Left lobe of liver (tissue), 2 donors: Measurements from ENCODE around the gene FEM1C. TPM values are rescaled to one million over a fixed set of nuclear protein-coding genes. Genes with fewer than 3 reads are reported as not detected.
"Not testable (repeated sequence)": the region's sequence is repeated elsewhere in the genome, so short reads cannot be mapped to it uniquely, and the experiment has no call there.

Source experiments
- ATAC-seq: fragments of 200-7000 bp; cut with Tn5 transposase; one replicate; pipeline ENCODE4 v1.9.1; 2020; ENCODE audit warnings: mild to moderate bottlenecking, moderate library complexity
- DNase-seq: peaks from one replicate; pipeline ENCODE4 v3.0.0-alpha.2; 2020; ENCODE audit warnings: low spot score
- total RNA-seq: library from RNA; stranded (reverse); gene quantifications from one replicate; pipeline ENCODE4 v1.2.1, GENCODE V29; 2021
- donor health status: DM: no; HTN: no; CAD: no; lungs with moderate emphysema.
- donor health status: DM: no; HTN: yes; CAD: no.

The FEM1C gene
- total RNA-seq, 1 donor from 2014 or later: 7.6 TPM

DNA sequence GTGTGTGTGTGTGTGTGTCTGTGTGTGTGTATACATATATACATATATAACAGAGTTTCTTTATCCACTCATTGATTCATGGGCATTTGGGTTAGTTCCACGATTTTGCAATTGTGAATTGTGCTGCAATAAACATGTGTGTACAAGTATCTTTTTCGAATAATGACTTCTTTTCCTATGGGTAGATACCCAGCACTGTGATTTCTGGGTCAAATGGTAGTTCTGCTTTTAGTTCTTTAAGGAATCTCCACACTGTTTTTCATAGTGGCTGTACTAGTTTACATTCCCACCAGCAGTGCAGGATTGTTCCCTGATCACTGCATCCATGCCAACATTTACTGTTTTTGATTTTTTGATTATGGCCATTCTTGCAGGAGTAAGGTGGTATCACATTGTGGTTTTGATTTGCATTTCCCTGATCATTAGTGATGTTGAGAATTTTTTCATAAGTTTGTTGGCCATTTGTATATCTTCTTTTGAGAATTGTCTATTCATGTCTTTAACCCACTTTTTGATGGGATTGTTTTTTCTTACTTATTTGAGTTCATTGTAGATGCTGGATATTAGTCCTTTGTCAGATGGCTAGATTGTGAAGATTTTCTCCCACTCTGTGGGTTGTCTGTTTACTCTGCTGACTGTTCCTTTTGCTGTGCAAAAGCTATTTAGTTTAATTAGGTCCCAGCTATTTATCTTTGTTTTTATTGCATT, 65.3 kb downstream of the FEM1C start:
- ATAC-seq, DNase-seq: not testable (repeated sequence)

DNA sequence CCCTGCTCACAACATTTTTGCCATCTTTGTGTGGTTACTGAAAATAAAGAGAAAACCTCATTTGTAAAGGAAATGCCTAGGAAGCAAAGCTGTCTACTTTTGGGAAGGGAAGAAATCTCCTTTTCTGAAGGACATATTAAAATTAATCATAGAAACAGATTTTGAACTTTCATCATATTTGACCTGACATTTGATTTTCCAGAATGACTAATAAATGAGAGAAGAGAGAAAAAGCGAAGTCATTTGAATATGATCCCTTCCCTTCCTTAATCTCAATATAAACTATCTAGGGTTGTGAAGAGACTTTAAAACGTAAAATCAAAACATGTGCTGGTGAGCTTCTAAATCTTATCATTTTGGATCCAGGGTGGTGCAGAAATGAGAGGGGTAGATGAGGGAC, 66.3 kb downstream of the FEM1C start:
- ATAC-seq (no peak), DNase-seq (no peak)

GRCh38 chr5:115477581-115477980, 67.0 kb downstream of the FEM1C start:
- DNase-seq (no peak), ATAC-seq (no peak)

DNA sequence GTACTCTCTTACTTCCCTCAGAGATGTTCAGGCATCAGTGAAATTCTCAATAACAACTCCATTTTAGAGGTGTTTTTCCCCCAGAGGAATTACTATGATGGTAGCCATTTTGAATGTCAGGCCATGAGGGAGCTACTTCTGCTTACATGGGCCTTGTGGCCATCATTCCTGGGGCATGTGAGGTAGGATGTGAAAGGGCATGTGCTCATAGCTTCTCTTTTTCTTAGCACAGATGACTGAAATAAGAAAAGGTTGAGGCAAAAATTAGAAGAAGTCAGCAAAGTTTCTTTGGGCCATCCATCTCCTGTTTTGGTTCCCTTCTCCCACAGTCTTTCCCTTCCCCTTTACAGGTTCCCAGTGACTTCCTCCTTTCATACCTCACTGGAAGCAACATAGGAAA, 68.8 kb downstream of the FEM1C start:
- ATAC-seq (no peak), DNase-seq (no peak)

DNA sequence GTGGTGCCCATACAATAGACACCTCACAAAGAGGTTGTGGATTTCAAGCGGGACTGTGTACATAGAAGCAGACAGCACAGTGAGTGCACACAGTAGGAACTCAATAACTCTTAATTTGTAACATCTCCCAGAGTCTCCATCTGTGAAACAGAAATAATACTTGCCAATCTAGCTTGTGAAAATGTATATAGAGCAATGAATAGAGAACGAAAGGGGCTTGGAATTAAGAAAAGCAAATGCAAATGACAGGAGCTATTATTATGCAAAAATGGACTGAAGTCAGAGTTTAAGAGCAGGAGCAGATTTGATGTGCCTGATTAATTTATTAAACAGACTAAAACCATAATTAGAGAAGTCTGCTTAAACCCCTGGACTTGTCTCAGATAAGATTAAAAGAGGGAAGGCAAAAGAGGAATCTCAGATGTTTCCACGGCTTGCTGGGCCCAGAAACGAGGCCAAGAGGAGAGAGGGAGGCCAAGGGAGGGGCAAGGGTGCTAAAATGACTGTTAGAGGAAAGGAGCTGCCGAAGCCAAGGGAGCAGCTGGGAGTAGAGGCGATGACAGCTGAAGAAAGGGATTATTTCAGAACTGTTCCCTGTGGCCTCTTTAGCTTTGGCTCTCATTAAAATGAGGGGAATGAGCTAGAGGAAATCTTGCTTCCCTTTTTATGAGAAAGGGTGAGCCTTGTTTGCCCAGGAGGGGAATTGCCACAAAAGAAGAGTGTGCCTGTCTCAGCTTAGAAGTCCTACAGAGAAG, 72.1 kb downstream of the FEM1C start:
- ATAC-seq (peak; percentile 16), DNase-seq (no peak)

- ATAC-seq: peak; percentile 91
- peak; percentile 56 for DNase-seq
Measured at GRCh38 chr5:115471345-115472063, 73.1 kb downstream of the FEM1C start.

DNA sequence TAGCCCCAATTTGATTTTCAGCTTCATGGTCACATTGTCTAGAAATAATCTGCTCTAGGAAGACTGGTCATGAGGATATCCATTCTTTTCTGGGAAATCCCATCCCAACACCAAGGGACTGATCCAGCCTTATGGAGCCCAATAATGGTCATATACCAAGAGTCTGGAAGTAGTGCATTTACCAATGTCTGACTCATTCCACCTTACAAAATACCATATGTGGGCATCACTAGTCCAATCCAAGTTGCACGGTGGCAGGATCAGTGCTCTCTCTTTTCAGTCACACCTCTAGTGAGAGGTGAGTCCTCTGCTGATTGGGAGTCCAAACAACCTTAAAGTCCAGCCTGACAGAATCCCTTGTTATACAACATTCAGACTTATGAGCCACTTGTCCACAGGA, 73.7 kb downstream of the FEM1C start:
- ATAC-seq (no peak), DNase-seq (no peak)

Other genes starting within 250 kb of the FEM1C start
- gene CCDC112, start 248.1 kb downstream of the FEM1C start, total RNA-seq: 0.58 TPM
- 2.1 TPM for gene TICAM2, start 57.7 kb upstream of the FEM1C start, total RNA-seq
- 113 TPM for gene TMED7, start 81.3 kb upstream of the FEM1C start, total RNA-seq